GM21825 (cell line): Measurements from ENCODE around the gene RIOX2.

ENCODE experiments used
- ATAC-seq: cut with Tn5 transposase; IDR thresholded peaks from one replicate; pipeline ENCODE4 v1.9.1; 2021; ENCODE audit warnings: mild to moderate bottlenecking, moderate library complexity; ENCODE audit not compliant: unreplicated experiment

The RIOX2 gene

DNA sequence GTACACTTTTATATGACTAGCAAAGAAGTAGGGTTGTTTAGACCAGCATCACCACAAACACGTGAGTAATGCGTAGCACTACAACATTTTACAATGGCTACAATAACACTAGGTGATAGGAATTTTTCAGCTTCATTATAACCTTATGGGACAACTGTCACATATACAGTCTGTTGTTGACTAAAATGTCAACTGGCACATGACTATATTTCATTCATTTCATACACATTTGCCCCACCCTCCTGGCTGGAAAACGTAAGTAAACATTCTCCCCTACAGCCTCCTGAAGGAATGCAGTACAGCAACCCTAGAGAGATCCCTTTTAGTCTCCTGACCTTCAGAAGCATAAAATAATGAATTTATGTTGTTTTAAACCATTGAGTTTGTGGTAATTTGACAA lies 16.2 kb downstream of the RIOX2 start:
- no peak for ATAC-seq

GRCh38 chr3:97954228-97954827 lies 17.9 kb downstream of the RIOX2 start:
- ATAC-seq: no peak

DNA sequence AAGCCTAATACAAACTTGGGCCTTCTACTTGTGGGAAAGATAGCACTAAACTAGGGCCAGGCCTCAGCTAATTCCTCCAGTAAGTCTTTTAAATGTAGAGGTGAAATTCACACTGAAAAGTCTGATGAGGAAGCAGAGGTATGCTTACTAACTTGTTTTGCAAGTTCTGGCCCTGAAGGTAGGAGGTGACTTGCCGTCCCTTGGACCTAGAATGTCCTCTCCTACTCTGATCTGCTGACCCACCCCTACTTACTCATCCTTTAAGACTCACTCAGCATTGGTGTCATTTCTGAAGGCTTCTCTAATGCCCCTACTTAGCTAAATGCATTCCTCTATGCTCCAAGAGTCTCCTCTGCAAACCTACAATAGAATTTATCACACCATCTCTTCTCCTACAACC lies 19.4 kb downstream of the RIOX2 start:
- no peak for ATAC-seq

- ATAC-seq: no peak
Observed at GRCh38 chr3:97952280-97952679, 20.0 kb downstream of the RIOX2 start.

DNA sequence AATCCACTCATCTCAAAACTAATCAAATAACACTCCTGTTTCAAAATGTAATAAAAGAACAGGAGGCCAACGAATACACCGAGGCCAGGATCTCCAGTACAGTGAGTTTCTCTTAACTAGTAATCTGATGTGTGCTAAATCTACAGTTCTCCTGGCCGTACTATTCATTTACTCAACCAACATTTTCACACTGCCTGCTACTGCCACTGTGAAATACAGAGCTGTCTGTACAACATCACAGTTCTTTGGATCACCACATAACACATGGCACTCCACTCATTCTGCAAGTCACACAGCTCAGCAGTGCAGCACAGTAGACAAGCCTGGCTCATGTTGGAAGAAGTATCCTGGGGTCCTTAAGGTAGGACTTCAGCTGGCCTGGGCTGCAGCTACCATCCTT lies 21.9 kb downstream of the RIOX2 start:
- ATAC-seq: no peak

DNA sequence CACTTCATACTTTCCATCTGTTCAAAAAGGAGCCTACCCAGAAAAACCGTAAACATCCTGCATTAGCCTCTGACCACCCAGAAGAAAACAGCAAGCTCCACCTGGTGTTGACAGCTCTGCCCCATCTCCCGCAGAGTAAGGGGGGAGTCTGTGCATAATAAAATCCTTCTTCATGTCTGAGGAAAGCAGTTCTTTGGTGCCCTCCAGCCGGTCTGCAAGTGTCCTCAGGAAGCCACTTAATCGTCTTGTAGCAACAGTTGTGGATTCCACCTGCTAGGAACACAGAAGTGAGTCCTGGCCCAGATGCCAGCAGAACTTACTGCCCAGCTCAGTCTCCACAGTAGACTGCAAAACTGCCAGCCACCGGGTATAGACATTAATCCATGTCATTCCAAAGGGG lies 22.5 kb downstream of the RIOX2 start:
- no peak for ATAC-seq

- no peak for ATAC-seq
Observed at GRCh38 chr3:97949110-97949485, 23.1 kb downstream of the RIOX2 start.

DNA sequence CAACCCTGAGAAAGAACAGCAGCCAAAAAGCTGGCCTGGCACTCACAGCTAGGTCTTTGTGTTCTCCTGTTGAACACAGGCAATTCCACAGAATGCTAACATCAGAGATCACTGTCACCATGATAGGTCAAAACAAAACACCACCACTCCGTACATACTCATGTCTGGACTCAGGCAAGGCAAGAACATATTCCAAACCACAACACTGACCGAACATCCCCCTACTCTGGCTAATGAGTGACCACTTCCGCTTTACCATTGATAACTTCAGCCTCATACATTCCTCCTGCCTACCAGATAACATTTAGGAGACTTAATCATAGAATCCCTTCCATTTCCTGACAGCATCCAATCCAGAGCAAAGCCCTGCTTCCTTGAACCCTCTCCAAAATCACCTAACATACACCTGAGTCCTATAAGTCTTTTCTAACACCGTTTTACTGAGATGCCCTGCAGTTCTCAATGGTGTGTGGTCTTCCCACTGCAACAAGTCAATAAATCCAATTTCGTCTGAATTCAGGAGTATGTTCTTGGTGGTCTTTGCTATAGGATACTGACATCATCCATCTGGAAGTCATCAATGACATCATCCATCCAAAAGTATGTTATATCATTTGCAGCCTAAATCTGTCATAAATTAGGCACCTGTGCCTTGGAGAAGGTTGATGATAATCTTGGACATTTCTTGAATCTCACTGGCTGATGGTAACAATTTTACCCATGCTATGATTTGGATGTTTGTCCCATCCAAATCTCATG lies 23.7 kb downstream of the RIOX2 start:
- no peak for ATAC-seq

GRCh38 chr3:97942801-97943546 lies 29.3 kb downstream of the RIOX2 start:
- ATAC-seq: no peak

- no peak for ATAC-seq
Observed at GRCh38 chr3:97940034-97940433, 32.2 kb downstream of the RIOX2 start.

- ATAC-seq: no peak
Observed at GRCh38 chr3:97939401-97939800, 32.8 kb downstream of the RIOX2 start.

GRCh38 chr3:97938444-97938843 lies 33.8 kb downstream of the RIOX2 start:
- no peak for ATAC-seq

DNA sequence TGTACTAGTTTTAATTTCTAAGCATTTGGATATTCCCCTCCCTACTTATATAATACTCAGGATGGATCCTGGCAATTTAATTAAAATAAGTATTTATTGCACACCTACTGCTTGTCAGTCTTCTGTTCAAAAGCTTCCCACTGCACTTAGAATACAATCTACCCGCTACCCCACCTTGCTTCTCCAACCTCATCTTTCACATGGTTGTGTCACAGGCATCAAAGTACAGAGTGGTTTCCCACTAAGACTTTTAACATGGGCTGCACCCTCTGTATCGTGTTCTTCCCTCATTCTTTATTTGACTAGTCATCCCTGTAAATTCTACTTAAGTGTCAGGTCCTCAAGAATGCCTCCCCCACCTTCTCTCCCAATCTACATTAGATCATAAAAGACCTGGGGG lies 35.0 kb downstream of the RIOX2 start:
- no peak for ATAC-seq

GRCh38 chr3:97935842-97936241 lies 36.4 kb downstream of the RIOX2 start:
- ATAC-seq: no peak

GRCh38 chr3:97934980-97935695 lies 37.1 kb downstream of the RIOX2 start:
- ATAC-seq: no peak

- no peak for ATAC-seq
Observed at GRCh38 chr3:97932387-97932801, 39.8 kb downstream of the RIOX2 start.

GRCh38 chr3:97931218-97931617 lies 41.0 kb downstream of the RIOX2 start:
- no peak for ATAC-seq

DNA sequence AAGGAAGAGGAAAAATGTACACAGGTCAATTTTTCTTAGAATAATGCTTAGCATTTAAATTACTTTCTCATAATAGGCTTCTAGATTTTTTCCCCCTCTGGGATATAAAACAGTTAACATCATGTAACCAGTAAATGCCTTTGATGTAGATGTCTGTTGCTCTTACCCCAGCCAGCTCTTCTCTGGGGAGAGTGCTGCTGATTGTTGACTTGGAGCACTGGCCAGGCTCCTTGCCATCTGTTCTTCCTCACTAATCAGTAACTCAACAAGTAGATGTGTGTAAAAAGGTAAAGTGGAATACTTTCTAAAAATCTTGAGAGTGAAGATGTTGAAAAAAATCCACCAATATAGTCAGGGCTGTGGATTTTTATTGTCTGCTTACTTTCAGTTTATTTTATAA lies 42.2 kb downstream of the RIOX2 start:
- no peak for ATAC-seq

GRCh38 chr3:97928986-97929385 lies 43.2 kb downstream of the RIOX2 start:
- no peak for ATAC-seq

GRCh38 chr3:97927704-97928103 lies 44.5 kb downstream of the RIOX2 start:
- ATAC-seq: no peak

DNA sequence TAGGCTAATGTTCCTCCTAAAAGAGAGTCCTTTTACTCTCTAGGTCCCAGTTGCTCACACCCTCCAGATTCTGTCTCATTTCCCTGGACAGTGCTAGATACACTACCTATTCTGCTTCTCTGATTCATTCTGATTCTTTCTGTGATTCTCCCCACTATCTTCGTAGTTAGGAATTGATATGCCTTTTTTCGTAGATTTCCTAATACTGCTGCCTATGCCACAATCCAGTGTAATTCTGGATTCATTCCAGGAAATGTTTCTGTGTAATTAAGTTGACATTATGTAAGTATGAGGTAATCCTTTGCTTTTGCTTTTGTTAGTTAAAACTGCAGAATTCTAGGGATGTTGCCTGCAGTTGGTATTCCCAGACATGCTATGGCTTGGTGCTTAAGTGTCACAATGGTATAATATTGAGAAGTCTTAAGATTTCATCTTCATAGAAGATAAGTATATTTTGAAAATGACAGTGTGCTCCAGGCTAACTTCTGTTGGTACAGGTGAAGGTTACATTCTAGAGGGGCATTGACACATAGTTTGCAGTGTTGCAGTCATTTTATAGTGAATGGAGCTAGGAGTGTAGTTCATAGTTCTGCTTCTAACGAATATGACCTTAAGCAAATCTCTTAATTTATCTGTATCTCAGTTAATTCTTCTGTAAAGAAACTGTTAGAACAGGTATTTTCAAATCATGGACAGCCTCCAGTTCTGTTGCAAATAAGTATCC lies 54.3 kb downstream of the RIOX2 start:
- no peak for ATAC-seq
